Brain microvascular endothelial cell (primary cell): Measurements from ENCODE around the gene TMEM109.
A peak's percentile ranks its signal among the peaks of the same experiment; 100 is the strongest.
"Not testable (repeated sequence)": the region's sequence is repeated elsewhere in the genome, so short reads cannot be mapped to it uniquely, and the experiment has no call there.

ENCODE experiments used
- DNase-seq: peaks from one replicate; pipeline ENCODE4 v3.0.0-alpha.2; 2020
- H3K27ac ChIP-seq: fragments of 250-450 bp; sonication (Bioruptor Pico); 2 replicates; pipeline ENCODE4 v1.5.1; 2020; ENCODE audit warnings: mild to moderate bottlenecking, moderate library complexity
- H3K27me3 ChIP-seq: fragments of 250-450 bp; sonication (Bioruptor Pico); replicated peaks from 2 replicates; pipeline ENCODE4 v1.5.1; 2020; ENCODE audit warnings: mild to moderate bottlenecking
- H3K36me3 ChIP-seq: fragments of 250-450 bp; sonication (Bioruptor Pico); replicated peaks from 2 replicates; pipeline ENCODE4 v1.5.1; 2020; ENCODE audit warnings: mild to moderate bottlenecking
- H3K4me3 ChIP-seq: 2 replicates; pipeline ENCODE4 v1.5.1; 2011; ENCODE audit warnings: low read depth, mild to moderate bottlenecking, control low read depth, low read length, moderate library complexity
- in situ Hi-C: cut with HindIII; loops from 2 replicates; pipeline ENCODE4 v1.10.0; 2017; ENCODE audit warnings: low sequenced_read_pairs, low pct_ligation_motif_present
- TF ChIP-seq, protein P1 (sequence below): IDR thresholded peaks from 2 replicates; pipeline ENCODE4 v1.5.1; 2011; ENCODE audit warnings: low read depth, mild to moderate bottlenecking, moderate library complexity, low read length, control low read depth, inconsistent platforms; ENCODE audit errors: missing control alignments

TMEM109 gene

DNA sequence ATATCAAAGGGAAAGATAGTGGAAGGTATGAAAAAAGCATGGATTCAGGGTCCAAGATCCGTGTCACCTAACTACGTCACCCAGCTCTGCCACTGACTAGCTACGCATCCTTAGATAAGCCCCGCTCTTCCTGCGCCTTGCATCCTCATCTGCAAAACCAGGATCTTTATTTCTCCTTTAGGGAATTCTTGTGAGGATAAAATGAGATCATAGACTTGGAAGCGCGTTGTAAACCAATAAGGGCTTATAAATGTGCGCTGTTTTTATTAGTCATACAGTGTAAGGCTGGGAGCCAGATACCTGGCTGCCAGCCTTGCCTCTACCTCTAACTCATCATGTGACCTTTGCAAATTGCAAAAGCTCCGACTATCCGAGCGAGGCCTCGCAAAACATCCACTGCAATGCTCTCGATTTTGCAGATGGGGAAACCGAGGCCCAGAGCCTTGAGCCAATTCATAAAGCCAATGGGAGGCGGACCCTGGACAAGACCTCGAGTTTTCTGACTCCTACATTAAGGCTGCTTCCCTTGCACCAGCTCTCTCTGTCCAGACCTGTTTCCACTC lies 8.3 kb upstream of the TMEM109 start:
- H3K4me3 ChIP-seq, result peak overlapping the region; percentile 83
- no peak for DNase-seq
- peaks cover 20% of the 10 kb centered on the region for H3K36me3 ChIP-seq
- in situ Hi-C loops, result loop anchor here (10.0 kb wide), 1 partner anchor 131 kb away; no protein-coding TSS in a partner anchor
- peak overlapping the region; percentile 83 for H3K27ac ChIP-seq
- no peaks in the 10 kb centered on the region for H3K27me3 ChIP-seq
- TF ChIP-seq, protein P1, sequence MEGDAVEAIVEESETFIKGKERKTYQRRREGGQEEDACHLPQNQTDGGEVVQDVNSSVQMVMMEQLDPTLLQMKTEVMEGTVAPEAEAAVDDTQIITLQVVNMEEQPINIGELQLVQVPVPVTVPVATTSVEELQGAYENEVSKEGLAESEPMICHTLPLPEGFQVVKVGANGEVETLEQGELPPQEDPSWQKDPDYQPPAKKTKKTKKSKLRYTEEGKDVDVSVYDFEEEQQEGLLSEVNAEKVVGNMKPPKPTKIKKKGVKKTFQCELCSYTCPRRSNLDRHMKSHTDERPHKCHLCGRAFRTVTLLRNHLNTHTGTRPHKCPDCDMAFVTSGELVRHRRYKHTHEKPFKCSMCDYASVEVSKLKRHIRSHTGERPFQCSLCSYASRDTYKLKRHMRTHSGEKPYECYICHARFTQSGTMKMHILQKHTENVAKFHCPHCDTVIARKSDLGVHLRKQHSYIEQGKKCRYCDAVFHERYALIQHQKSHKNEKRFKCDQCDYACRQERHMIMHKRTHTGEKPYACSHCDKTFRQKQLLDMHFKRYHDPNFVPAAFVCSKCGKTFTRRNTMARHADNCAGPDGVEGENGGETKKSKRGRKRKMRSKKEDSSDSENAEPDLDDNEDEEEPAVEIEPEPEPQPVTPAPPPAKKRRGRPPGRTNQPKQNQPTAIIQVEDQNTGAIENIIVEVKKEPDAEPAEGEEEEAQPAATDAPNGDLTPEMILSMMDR, result no peak

DNA sequence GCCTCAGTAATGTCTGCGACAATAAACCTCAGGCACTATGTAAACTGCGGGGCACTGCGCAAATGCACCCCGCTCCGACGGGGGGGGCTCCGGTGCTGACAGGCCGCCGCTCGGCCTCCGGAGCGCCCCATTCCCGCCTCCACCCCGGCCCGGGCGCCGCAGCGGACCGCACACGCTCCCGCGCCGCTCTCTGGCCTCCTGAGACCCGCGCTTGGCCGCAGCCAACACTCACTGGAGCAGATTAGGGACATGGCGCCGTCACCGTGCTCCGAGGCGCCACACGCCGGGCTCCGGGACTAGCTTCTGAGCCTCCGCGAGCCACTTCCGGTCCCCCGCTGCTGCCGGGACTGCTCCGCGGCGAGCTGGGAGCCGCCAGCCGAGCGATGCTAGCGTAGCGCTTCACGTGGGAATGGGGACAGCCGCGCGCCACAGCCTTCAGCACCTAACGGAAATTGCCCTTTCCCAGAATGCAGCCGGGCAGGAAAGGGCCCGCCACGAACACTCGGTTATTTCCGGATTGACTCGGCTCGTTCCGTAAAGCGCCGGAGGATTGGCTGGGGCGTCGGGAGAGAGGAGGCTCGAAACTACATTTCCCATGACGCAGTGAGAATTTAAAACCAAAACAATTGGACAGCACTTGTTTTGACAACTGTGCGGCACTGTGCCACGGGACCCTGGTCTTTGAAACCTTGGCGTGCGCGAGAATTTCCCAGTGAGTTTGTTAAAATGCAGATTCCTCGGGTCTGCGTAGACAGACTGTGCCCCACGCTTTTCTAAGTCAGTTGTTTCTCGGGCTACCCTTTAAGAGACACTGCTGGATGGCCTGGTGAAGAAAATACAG lies 7.6 kb upstream of the TMEM109 start, which contains the start of gene PRPF19:
Gene PRPF19 (minus strand): TSS at position 454 of the 841 bp plus-strand sequence. CDS start 203 bp downstream, at position 251.
- peak; percentile 95 for DNase-seq
- Histone ChIP-seq H3K4me3 (peak within 1 kb of the TSS; percentile 83), H3K27me3 (no peaks in the 10 kb centered on the region), H3K27ac (peak within 1 kb of the TSS; percentile 83), H3K36me3 (peaks cover 14% of the 10 kb centered on the region)
- TF ChIP-seq, protein P1, result no peak
- in situ Hi-C loops, result loop anchor here (10.0 kb wide), 1 partner anchor 132 kb away; no protein-coding TSS in a partner anchor

DNA sequence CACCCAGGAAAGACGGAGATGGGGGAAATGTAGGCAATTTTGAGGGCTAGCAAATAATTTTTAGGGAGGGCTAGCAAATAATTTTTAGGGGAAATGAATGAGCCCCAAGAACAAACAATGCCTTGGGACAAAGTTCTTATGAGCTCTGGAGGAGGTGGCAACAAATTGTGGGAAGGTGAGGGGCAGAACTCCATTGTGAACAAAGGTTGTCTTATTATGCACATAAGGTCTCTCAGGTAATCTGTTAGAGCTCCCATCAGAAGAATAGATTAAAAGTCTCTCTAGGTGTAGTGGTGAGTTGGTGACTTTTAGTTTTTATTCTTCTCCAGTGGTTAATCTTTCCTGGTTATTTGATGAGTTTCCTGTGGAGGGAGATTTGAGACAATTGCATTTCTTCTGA lies 5.2 kb upstream of the TMEM109 start:
- TF ChIP-seq, protein P1, result no peak
- Histone ChIP-seq H3K4me3 (no peak overlapping the region), H3K36me3 (no peaks in the 10 kb centered on the region), H3K27ac (no peak overlapping the region), H3K27me3 (no peaks in the 10 kb centered on the region)
- in situ Hi-C loops, result loop anchor here (10.0 kb wide), 1 partner anchor 134 kb away; no protein-coding TSS in a partner anchor
- DNase-seq, result no peak

DNA sequence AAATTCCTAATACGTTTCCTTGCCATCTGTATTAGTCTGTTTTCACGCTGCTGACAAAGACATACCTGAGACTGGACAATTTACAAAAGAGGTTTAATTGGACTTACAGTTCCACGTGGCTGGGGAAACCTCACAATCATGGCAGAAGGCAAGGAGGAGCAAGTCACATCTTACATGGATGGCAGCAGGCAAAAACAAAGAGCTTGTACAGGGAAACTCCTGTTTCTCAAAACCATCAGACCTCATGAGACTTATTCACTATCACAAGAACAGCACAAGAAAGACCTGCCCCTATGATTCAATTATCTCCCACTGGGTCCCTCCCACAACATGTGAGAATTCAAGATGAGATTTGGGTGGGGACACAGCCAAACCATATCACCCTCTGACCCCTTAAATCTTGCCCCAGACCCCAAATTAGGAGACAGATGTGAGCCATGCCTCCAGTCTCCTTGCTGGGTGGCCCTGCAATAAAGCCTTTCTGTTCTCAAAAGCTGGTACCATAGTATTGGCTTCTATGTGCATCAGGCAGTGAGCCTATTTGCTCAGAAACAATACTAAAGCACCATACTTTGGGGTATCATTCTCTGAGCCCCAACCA lies 4.2 kb upstream of the TMEM109 start:
- H3K4me3 ChIP-seq, H3K36me3 ChIP-seq, H3K27me3 ChIP-seq, DNase-seq, H3K27ac ChIP-seq: not testable (repeated sequence)
- in situ Hi-C loops, result loop anchor here (10.0 kb wide), 1 partner anchor 135 kb away; no protein-coding TSS in a partner anchor

DNA sequence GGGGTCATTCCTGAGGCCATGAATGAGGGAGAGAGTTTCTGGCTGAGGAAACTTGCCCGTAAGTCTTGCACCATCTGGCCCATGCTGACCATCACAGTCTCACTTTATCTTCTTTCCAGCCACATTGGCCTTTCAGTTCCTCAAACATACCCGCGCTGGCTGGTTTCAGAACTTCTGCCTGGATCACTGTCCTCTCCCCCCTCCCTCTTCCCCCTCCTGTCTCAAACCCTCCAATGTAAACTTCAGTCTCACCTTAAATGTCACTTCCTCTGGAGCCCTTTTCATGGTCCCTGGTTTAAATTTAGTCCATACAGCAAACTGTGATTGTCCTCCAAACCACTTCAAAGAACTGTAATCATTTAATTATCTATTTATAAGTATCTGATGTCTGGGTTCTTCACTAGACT lies 3.7 kb upstream of the TMEM109 start:
- no peak overlapping the region for H3K27ac ChIP-seq
- no peaks in the 10 kb centered on the region for H3K27me3 ChIP-seq
- in situ Hi-C loops, result no loop called here
- no peaks in the 10 kb centered on the region for H3K36me3 ChIP-seq
- DNase-seq, result no peak
- TF ChIP-seq, protein P1, result no peak
- H3K4me3 ChIP-seq, result no peak overlapping the region

DNA sequence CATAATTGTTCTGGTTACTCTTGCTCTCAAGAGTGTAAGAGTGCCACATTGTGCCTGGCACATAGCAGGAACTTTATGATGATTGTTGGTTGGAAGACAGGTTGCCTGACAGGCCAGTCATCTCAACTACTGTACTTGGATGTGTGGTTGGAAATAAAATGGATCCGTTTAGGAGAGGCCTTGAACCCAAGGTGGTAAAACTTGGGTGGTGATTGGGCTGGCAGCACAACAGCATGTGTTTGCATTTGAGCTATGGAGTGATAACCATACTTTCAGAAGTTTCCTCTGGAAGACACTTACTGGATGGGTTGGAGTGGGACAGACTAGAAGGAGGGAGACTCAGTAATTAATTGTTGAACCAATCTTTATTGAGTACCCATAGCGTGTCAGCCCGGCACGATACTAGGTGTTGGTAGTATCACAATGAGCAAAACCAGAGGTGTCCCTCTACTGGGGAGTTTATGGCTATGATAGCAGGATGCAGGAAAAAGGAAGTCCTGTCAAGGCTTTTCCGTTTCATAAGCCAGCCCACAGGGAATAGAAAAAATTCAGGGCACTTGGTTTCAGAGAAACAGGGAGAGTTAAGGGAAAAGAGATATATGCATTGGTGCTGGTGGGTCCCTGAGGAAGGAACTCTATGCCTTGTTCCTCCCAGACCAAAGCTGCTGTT lies 3.1 kb upstream of the TMEM109 start:
- Histone ChIP-seq H3K4me3 (no peak overlapping the region), H3K36me3 (no peaks in the 10 kb centered on the region), H3K27ac (no peak overlapping the region), H3K27me3 (no peaks in the 10 kb centered on the region)
- no peak for DNase-seq
- TF ChIP-seq, protein P1, result peak; percentile 5
- in situ Hi-C loops, result no loop called here
